Natural killer cell (primary cell): ENCODE results near the gene AHRR. TPM values are rescaled to one million over a fixed set of nuclear protein-coding genes. Genes with fewer than 3 reads are reported as not detected.

Experiments used
- ATAC-seq, 3 donors: fragments of 150-1000 bp in 2 of 3; fragments of 200-7000 bp in 1 of 3; cut with Tn5 transposase; 1 replicate in 1 of 3; 2 replicates in 2 of 3; pipeline ENCODE4 v1.10.0; 2021; ENCODE audit warnings: mild to moderate bottlenecking in 2 of 3, moderate library complexity in 2 of 3
- DNase-seq, 2 donors: peaks; one replicate each; pipeline versions ENCODE4 v3.0.0 to v3.0.0-alpha.2; 2013 to 2021; ENCODE audit warnings: mixed read lengths in 1 of 2
- H3K27ac ChIP-seq: one replicate; pipeline ENCODE4 v1.5.1; 2013; ENCODE audit warnings: mild to moderate bottlenecking, low read length
- H3K27me3 ChIP-seq: one replicate; pipeline ENCODE4 v1.6.1; 2013; ENCODE audit warnings: low read length; ENCODE audit not compliant: control insufficient read depth, insufficient read depth
- H3K36me3 ChIP-seq: one replicate; pipeline ENCODE4 v1.6.1; 2013; ENCODE audit warnings: low read length; ENCODE audit not compliant: control insufficient read depth, insufficient read depth
- H3K4me1 ChIP-seq: one replicate; pipeline ENCODE4 v1.6.1; 2013; ENCODE audit warnings: low read length; ENCODE audit not compliant: control insufficient read depth, insufficient read depth
- H3K4me3 ChIP-seq: one replicate; pipeline ENCODE4 v1.5.1; 2013; ENCODE audit warnings: low read length
- H3K9me3 ChIP-seq: one replicate; pipeline ENCODE4 v1.6.1; 2013; ENCODE audit warnings: low read length; ENCODE audit not compliant: control insufficient read depth, insufficient read depth
- H3K27ac Mint-ChIP-seq, 2 donors: one replicate each; pipeline ENCODE4 v1.8.0; 2022; ENCODE audit warnings: mild to moderate bottlenecking in 2 of 2, mixed read lengths in 2 of 2, moderate library complexity in 1 of 2
- H3K27me3 Mint-ChIP-seq, 2 donors: one replicate each; pipeline ENCODE4 v1.8.0; 2022; ENCODE audit warnings: low read depth in 2 of 2, mixed read lengths in 2 of 2
- H3K36me3 Mint-ChIP-seq: one replicate; pipeline ENCODE4 v1.8.0; 2022; ENCODE audit warnings: mixed read lengths
- H3K4me1 Mint-ChIP-seq, 2 donors: one replicate each; pipeline ENCODE4 v1.8.0; 2022; ENCODE audit warnings: mixed read lengths in 2 of 2
- H3K4me3 Mint-ChIP-seq: one replicate; pipeline ENCODE4 v1.8.0; 2022; ENCODE audit warnings: mild to moderate bottlenecking, moderate library complexity, mixed read lengths
- H3K9me3 Mint-ChIP-seq, 2 donors: one replicate each; pipeline ENCODE4 v1.8.0; 2022; ENCODE audit warnings: mixed read lengths in 2 of 2
- CTCF ChIP-seq: fragments of 200-600 bp; IDR thresholded peaks from one replicate; pipeline ENCODE4 v1.8.0; 2022; ENCODE audit warnings: antibody characterized with exemption
- WGBS: methylation state at CpG from one replicate; pipeline ENCODE4 v1.1.7; 2013; ENCODE audit warnings: missing lambda C conversion rate; ENCODE audit not compliant: insufficient coverage; 5-methylcytosine and 5-hydroxymethylcytosine counted together
- intact Hi-C: fragments of 100-400 bp; cut with micrococcal nuclease; formaldehyde crosslinking; loops from one replicate; pipeline ENCODE4 v1.14.2; 2022
- total RNA-seq, 4 donors: library from RNA; stranded (reverse); fragments of 120-200 nt in 1 of 4; gene quantifications; one replicate each; pipeline versions ENCODE4 v1.2.3 to v1.2.4, GENCODE V29; 2013 to 2022

AHRR gene
- total RNA-seq, 3 donors from 2014 or later (not counting 1 experiment from before 2014, with no cell fraction given), result 0.88 to 1.4 (median 1.2) TPM

- H3K4me3 Mint-ChIP-seq, result no peak overlapping the region
- no peaks in the 10 kb centered on the region for H3K36me3 ChIP-seq
- DNase-seq, result no peak
- H3K27ac Mint-ChIP-seq, result no peak overlapping the region
- H3K4me3 ChIP-seq, result no peak overlapping the region
- no peaks in the 10 kb centered on the region for H3K9me3 ChIP-seq
- no peaks in the 10 kb centered on the region for H3K27me3 ChIP-seq
- TF ChIP-seq CTCF, result no peak
- ATAC-seq, result no peak
- H3K4me1 Mint-ChIP-seq, result peaks cover 9 to 18% of the 10 kb centered on the region in 2 donors
- H3K4me1 ChIP-seq, result peaks cover 12% of the 10 kb centered on the region
- intact Hi-C loops, result no loop called here
- H3K27me3 Mint-ChIP-seq, result peaks cover 0 to 4% of the 10 kb centered on the region in 2 donors
- peaks cover 0 to 4% of the 10 kb centered on the region in 2 donors for H3K9me3 Mint-ChIP-seq
- no peaks in the 10 kb centered on the region for H3K36me3 Mint-ChIP-seq
- no peak overlapping the region for H3K27ac ChIP-seq
- 92% methylated on average over 33 of the region's 34 CpGs for WGBS
Measured at GRCh38 chr5:421287-421880, 99.9 kb downstream of the AHRR start.

GRCh38 chr5:421901-422300 lies 100.4 kb downstream of the AHRR start:
- TF ChIP-seq CTCF, result no peak
- ATAC-seq, result no peak

GRCh38 chr5:422323-423232 lies 101.1 kb downstream of the AHRR start:
- DNase-seq (no peak), ATAC-seq (no peak)
- Histone ChIP-seq H3K36me3 (no peaks in the 10 kb centered on the region), H3K4me1 (peaks cover 12% of the 10 kb centered on the region), H3K27me3 (no peaks in the 10 kb centered on the region), H3K9me3 (no peaks in the 10 kb centered on the region), H3K4me3 (no peak overlapping the region), H3K27ac (no peak overlapping the region)
- H3K27me3 Mint-ChIP-seq, result peaks cover 0 to 4% of the 10 kb centered on the region in 2 donors
- H3K4me3 Mint-ChIP-seq, result no peak overlapping the region
- H3K9me3 Mint-ChIP-seq, result peaks cover 0 to 9% of the 10 kb centered on the region in 2 donors
- intact Hi-C loops, result no loop called here
- TF ChIP-seq CTCF, result no peak
- 88% methylated on average over 32 of the region's 32 CpGs for WGBS
- no peak overlapping the region for H3K27ac Mint-ChIP-seq
- peaks cover 5 to 18% of the 10 kb centered on the region in 2 donors for H3K4me1 Mint-ChIP-seq
- H3K36me3 Mint-ChIP-seq, result no peaks in the 10 kb centered on the region

More at GRCh38 chr5:421901-422300, 100.4 kb downstream of the AHRR start:
- Histone ChIP-seq H3K36me3 (no peaks in the 10 kb centered on the region), H3K27me3 (no peaks in the 10 kb centered on the region), H3K4me1 (peaks cover 12% of the 10 kb centered on the region), H3K4me3 (no peak overlapping the region), H3K27ac (no peak overlapping the region), H3K9me3 (no peaks in the 10 kb centered on the region)
- intact Hi-C loops, result no loop called here
- WGBS, result 94% methylated on average over 13 of the region's 13 CpGs
- Mint-ChIP-seq H3K9me3 (peaks cover 0 to 9% of the 10 kb centered on the region in 2 donors), H3K4me1 (peaks cover 5 to 18% of the 10 kb centered on the region in 2 donors), H3K4me3 (no peak overlapping the region), H3K27me3 (peaks cover 0 to 4% of the 10 kb centered on the region in 2 donors), H3K27ac (no peak overlapping the region), H3K36me3 (no peaks in the 10 kb centered on the region)
- no peak for DNase-seq
